RPMI7951 (cell line): ENCODE results near the gene METTL8. TPM values are rescaled to one million over a fixed set of nuclear protein-coding genes. Genes with fewer than 3 reads are reported as not detected.

ENCODE experiments used
- DNase-seq: peaks from one replicate; pipeline ENCODE4 v3.0.0-alpha.2; 2012; ENCODE audit warnings: low read depth
- total RNA-seq: library from RNA; depleted of rRNA; stranded (reverse); fragments of >200 nt; shearing (Covaris generic); gene quantifications from 2 replicates; pipeline ENCODE4 v1.2.3, GENCODE V29; 2014

Gene METTL8
- total RNA-seq, 1 experiment from 2014 or later, result 32.0 TPM

- DNase-seq, result peak; percentile 42
Observed at GRCh38 chr2:171346723-171347557, 86.8 kb downstream of the METTL8 start.

DNA sequence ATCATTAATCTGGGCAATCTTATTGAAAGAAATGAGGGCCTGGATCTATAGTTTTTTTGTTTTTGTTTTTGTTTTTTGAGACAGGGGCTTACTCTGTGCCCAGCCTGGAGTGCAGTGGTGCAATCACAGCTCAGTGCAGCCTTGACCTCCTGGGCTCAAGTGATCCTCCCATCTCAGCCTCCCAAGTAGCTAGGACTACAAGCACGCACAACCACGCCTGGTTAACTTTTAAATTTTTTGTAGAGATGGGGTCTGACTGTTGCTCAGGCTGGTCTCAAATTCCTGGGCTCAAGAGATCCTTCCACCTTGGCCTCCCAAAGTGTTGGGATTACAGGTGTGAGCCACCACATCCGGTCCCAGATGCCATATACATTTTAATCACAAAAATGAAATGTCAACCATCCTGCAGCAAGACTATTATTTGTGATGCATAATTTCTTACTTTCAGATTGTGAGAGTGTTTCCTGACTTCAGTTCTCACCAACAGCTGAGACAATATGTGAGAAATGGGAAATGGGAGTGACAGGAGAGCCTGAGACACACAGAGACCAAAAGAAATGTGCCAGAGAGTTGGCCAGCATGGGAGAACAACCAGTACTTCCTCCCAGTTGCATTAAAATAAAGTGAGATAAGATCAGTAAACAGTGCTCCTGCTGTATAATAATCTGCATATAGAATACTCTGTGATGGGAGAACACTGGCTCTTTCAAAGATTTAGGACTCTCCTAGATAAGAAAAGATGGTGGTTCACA is 87.6 kb downstream of the METTL8 start:
- DNase-seq, result no peak

GRCh38 chr2:171344182-171344581 is 89.6 kb downstream of the METTL8 start:
- DNase-seq, result no peak

DNA sequence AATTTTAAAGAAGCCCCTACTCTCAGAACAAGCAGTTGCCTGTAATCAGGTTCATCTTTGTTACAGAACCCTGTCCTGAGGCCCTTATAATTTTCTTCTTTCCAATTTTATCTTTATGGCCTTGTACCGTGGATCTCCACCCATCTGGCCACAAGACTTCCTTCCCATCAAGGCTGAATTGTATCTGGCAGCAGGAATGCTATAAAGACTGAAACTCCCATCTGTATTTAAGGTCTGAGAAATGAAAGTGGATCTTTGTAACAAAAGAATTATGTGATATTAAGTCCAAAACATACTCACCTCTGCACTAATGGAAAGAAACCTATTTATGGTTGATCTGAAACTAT is 91.8 kb downstream of the METTL8 start:
- no peak for DNase-seq

DNA sequence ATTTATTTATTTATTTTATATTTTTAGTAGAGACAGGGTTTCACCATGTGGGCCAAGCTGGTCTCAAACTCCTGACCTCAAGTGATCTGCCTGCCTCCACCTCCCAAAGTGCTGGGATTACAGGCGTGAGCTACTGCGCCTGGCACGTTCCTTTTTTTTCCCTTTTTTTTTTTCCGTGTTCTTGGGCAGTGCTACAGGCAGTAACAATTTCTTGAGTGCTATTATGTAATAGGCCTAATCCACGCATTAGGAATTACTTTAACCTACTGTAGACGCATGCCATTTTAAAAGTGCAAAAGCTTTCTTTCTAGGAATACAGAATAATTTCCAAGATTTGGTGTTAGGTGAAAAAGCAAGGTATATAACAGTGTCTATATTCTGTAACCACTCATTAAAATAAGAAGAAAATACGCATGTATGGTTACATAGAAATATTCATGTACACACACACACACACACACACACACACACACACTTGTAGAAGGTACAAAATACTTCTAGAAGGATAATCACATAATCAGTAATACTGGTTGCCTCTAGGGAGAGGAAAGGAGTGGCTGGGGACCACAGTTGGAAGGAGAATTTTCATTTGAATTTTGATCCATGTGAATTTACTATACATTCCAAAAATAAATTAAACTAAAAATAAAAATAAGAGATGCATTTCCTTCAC is 92.3 kb downstream of the METTL8 start:
- no peak for DNase-seq

GRCh38 chr2:171334946-171335345 is 98.8 kb downstream of the METTL8 start:
- no peak for DNase-seq

GRCh38 chr2:171334171-171334570 is 99.6 kb downstream of the METTL8 start:
- DNase-seq, result no peak

DNA sequence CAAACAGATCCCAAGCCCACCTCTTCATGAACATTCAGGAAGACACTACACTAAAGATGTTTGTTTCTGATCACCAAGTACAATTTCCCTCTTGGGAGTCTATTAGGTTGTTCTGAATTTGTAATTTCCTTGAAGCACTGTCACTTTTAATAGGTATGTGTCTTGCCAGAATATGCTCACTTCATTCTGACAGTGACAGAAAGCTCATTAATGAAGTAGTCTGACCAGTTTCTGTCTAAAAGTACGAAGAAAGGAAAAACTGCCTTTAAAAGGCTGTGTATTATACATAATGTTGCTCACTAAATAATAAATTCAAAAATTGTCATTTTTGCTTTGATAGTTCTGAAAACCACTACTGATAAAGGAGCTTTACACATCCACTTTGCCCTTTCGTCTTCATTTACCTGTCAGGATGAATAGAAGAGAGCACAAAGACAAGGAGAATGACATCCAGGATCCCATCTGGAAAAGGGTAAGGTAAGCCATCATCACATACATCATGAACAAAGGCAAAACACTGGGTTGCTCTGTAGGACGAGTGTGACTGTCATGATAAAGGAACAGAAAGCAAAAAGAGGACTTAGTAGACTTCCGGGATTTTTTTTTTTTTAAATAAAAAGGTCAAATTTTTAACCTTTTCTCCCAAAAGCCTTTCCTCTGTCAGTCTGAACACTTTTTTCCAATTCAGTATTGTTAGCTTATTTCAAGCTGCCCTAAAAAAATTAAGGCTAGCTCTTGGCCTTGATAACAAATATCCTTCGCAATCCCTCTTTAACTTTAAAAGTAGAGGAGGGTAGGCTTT is 103.4 kb downstream of the METTL8 start:
- DNase-seq, result no peak

DNA sequence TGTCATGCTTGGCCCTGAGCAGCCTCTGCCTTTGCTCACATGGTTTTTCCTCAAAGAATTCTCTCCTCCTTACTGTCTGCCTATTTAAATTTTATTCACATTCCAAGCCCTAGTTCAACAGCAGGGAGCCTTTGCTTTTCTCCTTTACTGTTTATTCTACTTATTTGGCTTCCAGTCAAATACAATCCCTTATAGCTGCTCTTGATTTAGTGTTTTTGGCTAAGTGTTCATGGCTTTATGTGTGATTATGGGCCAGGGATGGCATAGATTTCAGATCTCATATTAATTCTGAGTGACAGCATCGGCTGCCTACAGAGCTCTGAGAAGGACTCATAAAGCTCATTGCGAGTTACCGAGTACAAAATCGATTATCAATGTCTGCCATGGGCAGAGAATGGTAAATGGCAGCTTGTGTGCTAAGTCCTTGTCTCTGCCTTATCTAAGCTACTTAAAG is 106.7 kb downstream of the METTL8 start:
- DNase-seq, result no peak

GRCh38 chr2:171325886-171326585 is 107.8 kb downstream of the METTL8 start:
- DNase-seq, result no peak

GRCh38 chr2:171323971-171324528 is 109.7 kb downstream of the METTL8 start:
- no peak for DNase-seq

- no peak for DNase-seq
Observed at GRCh38 chr2:171322928-171323327, 110.9 kb downstream of the METTL8 start.

GRCh38 chr2:171320731-171321130 is 113.1 kb downstream of the METTL8 start:
- DNase-seq, result no peak

DNA sequence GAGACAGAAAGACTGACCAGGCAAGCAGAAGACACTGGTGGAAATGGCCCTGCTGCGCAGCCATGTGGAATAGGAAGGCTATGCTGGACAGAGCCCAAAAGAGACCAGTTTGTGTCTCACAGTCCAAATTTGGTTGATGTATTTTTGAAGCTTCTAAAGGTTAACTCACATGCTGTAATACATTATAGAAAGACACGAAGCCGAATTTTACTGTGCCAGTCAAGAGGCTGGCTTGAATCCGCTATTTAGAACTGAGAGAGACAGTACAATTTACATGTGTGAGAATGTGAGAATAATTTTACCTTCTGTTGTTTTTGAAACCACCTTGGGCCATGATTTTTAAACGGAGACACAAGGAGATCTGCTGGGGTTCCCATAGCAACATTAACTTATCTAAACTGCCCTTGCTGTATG is 113.6 kb downstream of the METTL8 start:
- no peak for DNase-seq

DNA sequence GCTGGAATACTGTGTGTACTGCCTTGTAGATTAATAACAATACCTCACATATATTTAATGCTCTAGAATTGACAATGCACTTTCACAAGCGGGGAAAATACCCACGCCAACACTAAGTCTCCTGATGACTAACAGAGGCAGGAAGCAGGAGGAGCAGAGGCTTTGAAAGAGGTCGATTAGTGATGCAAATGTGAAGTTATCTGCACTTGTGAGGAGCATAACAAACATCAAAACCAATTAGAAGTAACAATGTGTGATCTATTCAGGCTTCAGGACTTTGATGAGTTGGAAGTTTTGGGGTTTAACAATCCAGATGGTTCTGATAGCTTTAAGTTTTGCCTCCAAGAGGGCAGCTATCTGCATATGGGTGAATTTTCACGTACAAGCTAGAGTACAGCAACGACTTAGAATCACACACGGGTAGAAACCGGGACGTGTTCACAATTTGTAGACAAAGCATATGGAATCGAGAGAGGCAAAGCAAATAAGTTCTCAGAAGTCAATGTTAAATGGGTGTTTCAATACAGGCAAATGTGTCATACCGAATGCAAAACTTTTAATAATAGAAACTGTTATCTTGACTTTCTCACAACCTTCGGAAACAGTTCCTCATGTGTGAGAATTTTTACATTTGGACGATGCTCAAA is 114.5 kb downstream of the METTL8 start:
- DNase-seq, result no peak

DNA sequence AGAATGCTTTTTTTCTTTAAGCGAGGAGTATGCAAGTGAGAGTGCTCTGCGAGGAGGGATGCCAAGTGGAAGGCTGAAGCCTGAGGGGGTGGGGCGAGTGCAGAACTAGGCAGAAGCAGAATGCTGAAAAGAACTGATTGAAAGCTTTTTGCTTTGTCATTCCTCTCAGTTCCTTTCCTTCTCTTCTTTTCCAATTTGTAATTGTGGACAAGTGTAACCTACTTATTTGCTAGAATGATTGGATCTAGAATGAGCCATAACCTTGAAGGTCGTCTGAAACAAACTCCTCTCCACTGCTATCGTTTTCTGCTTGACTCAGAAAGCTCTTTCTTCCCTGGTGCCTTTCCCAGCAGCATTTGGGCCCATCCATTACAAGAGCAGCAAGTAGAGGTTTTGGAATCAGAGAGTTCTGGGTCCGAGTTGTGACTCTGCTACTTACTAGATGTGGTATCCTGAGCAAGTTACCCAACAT is 115.3 kb downstream of the METTL8 start:
- no peak for DNase-seq

DNA sequence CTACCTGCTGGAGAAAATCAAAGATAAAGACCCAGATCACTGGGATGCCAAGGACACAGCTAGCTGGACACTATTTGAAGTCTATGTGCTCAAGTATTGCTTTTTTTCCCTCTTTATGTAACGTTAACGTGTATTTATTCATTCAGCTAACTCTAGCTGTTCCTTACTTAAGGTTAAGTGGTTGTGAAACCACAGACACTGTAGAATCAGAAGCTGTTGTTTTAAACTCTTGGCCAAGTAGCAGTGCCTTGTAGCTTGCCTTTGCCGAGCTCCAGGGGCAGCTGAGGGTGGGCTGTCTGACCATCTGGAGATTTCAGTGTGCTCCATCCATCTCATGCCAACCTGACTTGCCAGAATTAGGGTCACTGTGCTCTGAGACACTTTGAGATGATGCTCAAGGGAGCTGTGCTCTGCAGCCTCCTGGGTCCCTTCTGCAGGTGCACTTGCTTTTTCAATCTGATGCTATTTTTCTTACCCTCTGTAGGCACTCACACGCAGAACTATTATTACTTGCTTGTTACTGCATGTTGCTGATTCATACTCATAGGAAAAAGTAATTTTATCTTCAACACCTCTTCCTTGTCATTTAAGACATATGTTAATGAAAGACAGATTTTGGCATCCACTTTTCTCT is 116.2 kb downstream of the METTL8 start:
- no peak for DNase-seq

- no peak for DNase-seq
Observed at GRCh38 chr2:171316755-171317337, 116.9 kb downstream of the METTL8 start.

DNA sequence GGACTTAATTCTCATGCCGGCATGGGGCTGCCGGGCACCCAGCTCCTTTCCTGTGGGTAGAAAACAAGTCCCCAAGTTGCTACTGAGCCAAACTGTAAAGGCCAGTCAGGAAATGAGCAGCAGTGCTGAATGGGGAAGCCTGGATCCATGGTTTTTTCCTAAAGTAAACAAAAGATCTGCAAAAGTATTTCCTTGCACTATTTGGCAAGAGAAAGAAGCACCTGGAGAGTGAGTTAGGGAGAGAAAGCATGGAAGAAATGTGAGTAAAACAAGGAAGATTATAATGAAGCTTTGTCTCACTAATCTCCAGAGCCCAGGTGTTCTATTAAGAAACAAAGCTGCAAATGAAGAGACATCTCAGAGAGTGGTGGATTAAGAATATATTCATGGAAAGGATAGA is 117.6 kb downstream of the METTL8 start:
- no peak for DNase-seq
